K562 (cell line): ENCODE data around the gene PCDH8. TPM values are rescaled to one million over a fixed set of nuclear protein-coding genes. Genes with fewer than 3 reads are reported as not detected.

Experiments
- ATAC-seq: fragments of 200-7000 bp; cut with Tn5 transposase; 3 replicates; pipeline ENCODE4 v1.9.1; 2020; ENCODE audit warnings: moderate library complexity
- BruUV-seq: library from RNA; stranded (reverse); fragments of 400-500 nt; replicated peaks from 2 replicates; lab custom pipeline; 2021; lab: Mats Ljungman, UMichigan
- CTCF ChIA-PET: fragments of 300-600 bp; formaldehyde crosslinking; extraction: SDS; loops from one replicate; lab custom pipeline; 2021; ENCODE audit warnings: low intra/inter-chr PET ratio; lab: Yijun Ruan, JAX
- POLR2A ChIA-PET: fragments of 300-600, 350-650 bp; sonication (Branson Sonifier 250); formaldehyde crosslinking; extraction: SDS; loops from one replicate; lab custom pipeline; 2021; ENCODE audit warnings: antibody characterized with exemption, inconsistent platforms; lab: Yijun Ruan, JAX
- DNase-seq, 4 experiments: peaks; one replicate each; pipeline versions ENCODE4 v3.0.0 to v3.0.0-alpha.2; 2011 to 2018; ENCODE audit warnings: low spot score in 3 of 4, mixed read lengths in 3 of 4; ENCODE audit errors: extremely low read depth in 1 of 4
- FAIRE-seq: peaks from 2 replicates; lab custom pipeline; 2011; peaks lifted over from hg19 to GRCh38; lab: Jason Lieb, UNC
- H2AFZ ChIP-seq: 2 replicates; pipeline ENCODE4 v1.6.0; 2011; ENCODE audit warnings: low read depth, low read length, control low read depth, inconsistent platforms
- H3K27ac ChIP-seq: fragments of 200-600 bp; 3 replicates; pipeline ENCODE4 v1.8.0; 2011; ENCODE audit warnings: low read depth, mild to moderate bottlenecking, control low read depth, inconsistent platforms, low read length, moderate library complexity, mixed read lengths; ENCODE audit errors: extremely low read depth
- H3K27me3 ChIP-seq, 2 experiments: fragments of 300-600 bp in 1 of 2; 2 replicates in 1 of 2; 3 replicates in 1 of 2; pipeline versions ENCODE4 v1.6.0 to v1.8.0; 2011; ENCODE audit warnings: inconsistent platforms in 2 of 2, low read length in 2 of 2, mild to moderate bottlenecking in 1 of 2, mixed read lengths in 1 of 2, moderate library complexity in 1 of 2; ENCODE audit not compliant: control insufficient read depth in 2 of 2, insufficient read depth in 2 of 2
- H3K36me3 ChIP-seq: fragments of 300-600 bp; 3 replicates; pipeline ENCODE4 v1.8.0; 2011; ENCODE audit warnings: mild to moderate bottlenecking, low read length, inconsistent platforms; ENCODE audit not compliant: control insufficient read depth, insufficient read depth
- H3K4me1 ChIP-seq, 2 experiments: fragments of 200-600 bp in 1 of 2; replicated peaks in 1 of 2; 2 replicates in 1 of 2; 3 replicates in 1 of 2; pipeline versions ENCODE4 v1.5.1 to v1.8.0; 2011; ENCODE audit warnings: inconsistent platforms in 2 of 2, low read length in 2 of 2, mild to moderate bottlenecking in 1 of 2, mixed read lengths in 1 of 2, moderate library complexity in 1 of 2; ENCODE audit not compliant: control insufficient read depth in 2 of 2, insufficient read depth in 2 of 2
- H3K4me2 ChIP-seq: 2 replicates; pipeline ENCODE4 v1.6.1; 2011; ENCODE audit warnings: low read length, control low read depth, inconsistent platforms, mixed read lengths; ENCODE audit not compliant: insufficient read depth
- H3K4me3 ChIP-seq: fragments of 200-600 bp; sonication (generic), shearing (Covaris generic); 2 replicates; pipeline ENCODE4 v1.5.1; 2016; ENCODE audit warnings: control low read depth, inconsistent platforms
- H3K79me2 ChIP-seq: fragments of 200-600 bp; 3 replicates; pipeline ENCODE4 v1.8.0; 2011; ENCODE audit warnings: low read length, inconsistent platforms; ENCODE audit not compliant: control insufficient read depth, insufficient read depth
- H3K9ac ChIP-seq, 2 experiments: 2 replicates each; pipeline versions ENCODE4 v1.6.0 to v1.6.1; 2011; ENCODE audit warnings: low read depth in 2 of 2, low read length in 2 of 2, control low read depth in 1 of 2, inconsistent platforms in 1 of 2, mild to moderate bottlenecking in 1 of 2, mixed read lengths in 1 of 2; ENCODE audit not compliant: insufficient read depth in 1 of 2
- H3K9me1 ChIP-seq: one replicate; pipeline ENCODE4 v1.6.0; 2011; ENCODE audit warnings: inconsistent platforms, mild to moderate bottlenecking, low read length, moderate library complexity; ENCODE audit not compliant: control insufficient read depth, insufficient read depth
- H3K9me3 ChIP-seq: replicated peaks from 2 replicates; pipeline ENCODE4 v1.5.1; 2011; ENCODE audit warnings: low read depth, low read length, inconsistent platforms; ENCODE audit not compliant: control insufficient read depth, insufficient read depth
- H4K20me1 ChIP-seq: replicated peaks from 2 replicates; pipeline ENCODE4 v1.6.1; 2011; ENCODE audit warnings: low read length, inconsistent platforms, mixed read lengths; ENCODE audit not compliant: control insufficient read depth, insufficient read depth
- ARID1B ChIP-seq: fragments of 450-650 bp; IDR thresholded peaks from 2 replicates; pipeline ENCODE4 v1.6.1; 2016; ENCODE audit warnings: antibody characterized with exemption, mild to moderate bottlenecking, inconsistent platforms
- LCOR ChIP-seq: sonication (generic); formaldehyde crosslinking; IDR thresholded peaks from 2 replicates; pipeline ENCODE4 v1.8.0; 2022; ENCODE audit warnings: mild to moderate bottlenecking, missing genetic modification reagents
- NFXL1 ChIP-seq: fragments of 450-650 bp; formaldehyde crosslinking; IDR thresholded peaks from 2 replicates; pipeline ENCODE4 v1.4.0; 2021; ENCODE audit warnings: mild to moderate bottlenecking
- RBM14 ChIP-seq: fragments of 200-400 bp; formaldehyde crosslinking; IDR thresholded peaks from 2 replicates; pipeline ENCODE4 v1.6.1; 2018; ENCODE audit warnings: low read depth, mild to moderate bottlenecking, low read length, moderate library complexity, borderline replicate concordance; ENCODE audit not compliant: insufficient read depth
- THAP12 ChIP-seq: fragments of 250-450 bp; sonication (Bioruptor Pico); IDR thresholded peaks from 2 replicates; pipeline ENCODE4 v1.9.0; 2021; ENCODE audit warnings: mild to moderate bottlenecking, inconsistent platforms
- VEZF1 ChIP-seq: fragments of 200-800 bp; sonication (Bioruptor generic); IDR thresholded peaks from 2 replicates; pipeline ENCODE4 v1.6.1; 2017; ENCODE audit warnings: missing genetic modification characterization, missing compliant biosample characterization
- WGBS: fragments of 100-300 bp; shearing (Covaris generic); methylation state at CpG from one replicate; pipeline ENCODE4 v1.1.6; 2016; ENCODE audit warnings: low coverage, mixed read lengths; ENCODE audit not compliant: insufficient coverage; ENCODE audit errors: missing lambda C conversion rate; 5-methylcytosine and 5-hydroxymethylcytosine counted together
- in situ Hi-C: fragments of 300-500 bp; cut with MboI; formaldehyde crosslinking; loops from 4 replicates; pipeline ENCODE4 v1.15.0; 2018; ENCODE audit warnings: inconsistent platforms, mixed read lengths
- intact Hi-C: fragments of 100-400 bp; cut with micrococcal nuclease; formaldehyde crosslinking; loops from 2 replicates; pipeline ENCODE4 v1.14.2; 2022
- polyA plus RNA-seq, 8 experiments: library from polyadenylated mRNA; depleted of rRNA in 4 of 8; stranded (reverse) in 5 of 8; unstranded in 3 of 8; fragments of >200 nt; fragmentation: Nextera tagmentation in 2 of 8; fragmentation: Illumina TruSeq in 1 of 8; extraction: Ambion mirVana in 2 of 8; extraction: Trizol in 1 of 8; gene quantifications; 2 replicates each; pipeline versions ENCODE4 v1.2.1 to v1.2.3, GENCODE V29; 2011 to 2014; ENCODE audit warnings: inconsistent platforms in 1 of 8, missing spikeins in 1 of 8
- total RNA-seq, 7 experiments: library from RNA; depleted of rRNA in 6 of 7; stranded (reverse); fragments of >200 nt in 6 of 7; fragmentation: Illumina TruSeq in 2 of 7; extraction: Trizol in 2 of 7; gene quantifications; 2 replicates each; pipeline versions ENCODE4 v1.2.1 to v1.2.3, GENCODE V29; 2011 to 2021; ENCODE audit warnings: low replicate concordance in 1 of 7

Gene PCDH8
- total and polyA plus RNA-seq, 9 of the 15 experiments (the other 6 are each of a cell fraction or from before 2014, with no cell fraction given): not detected

- Histone ChIP-seq H3K4me3 (no peak overlapping the region), H3K27ac (no peak overlapping the region), H4K20me1 (no peaks in the 10 kb centered on the region), H3K9ac (no peak overlapping the region), H3K4me1 (no peaks in the 10 kb centered on the region), H3K4me2 (no peak overlapping the region), H3K9me3 (no peaks in the 10 kb centered on the region), H3K9me1 (no peaks in the 10 kb centered on the region), H3K27me3 (peaks cover 0 to 7% of the 10 kb centered on the region in 2 experiments; a peak in 1 of 5 replicates), H2AFZ (no peak overlapping the region), H3K36me3 (no peaks in the 10 kb centered on the region), H3K79me2 (no peaks in the 10 kb centered on the region)
- BruUV-seq: no TSS peak
- no peak for FAIRE-seq
- TF ChIP-seq ARID1B: no peak
- TF ChIP-seq VEZF1 (CRISPR knock-in tag): no peak
- no peak for TF ChIP-seq THAP12 (CRISPR knock-in tag)
- TF ChIP-seq RBM14: no peak
- TF ChIP-seq NFXL1: no peak
- no peak for TF ChIP-seq LCOR (CRISPR knock-in tag)
- intact Hi-C loops (no loop called here), in situ Hi-C loops (loop anchor here (10.0 kb wide), 1 partner anchor 191 kb away; no protein-coding TSS in a partner anchor)
- WGBS: 2% methylated on average over 6 of the region's 6 CpGs
- CTCF ChIA-PET: no interaction called here
- no peak for ATAC-seq
- POLR2A ChIA-PET: no interaction called here
- no peak for DNase-seq
These were observed 42.4 kb downstream of the PCDH8 start for GRCh38 chr13:52806029-52806428.
